ENCODE results near the gene C17orf67. TPM values are rescaled to one million over a fixed set of nuclear protein-coding genes. Genes with fewer than 3 reads are reported as not detected.

C17orf67 gene
- total and polyA plus RNA-seq, 2 of the 13 experiments (the other 11 are each of a cell fraction or from before 2014, with no cell fraction given), result 0.41 to 0.86 TPM

GRCh38 chr17:56779898-56780777, 53.6 kb downstream of the C17orf67 start (continued):
- no peak for TF ChIP-seq ZNF75D (CRISPR knock-in tag; IDR thresholded peaks at IDR 0.05; ENCODE audit: borderline replicate concordance)
- no peak; the same call in 1 of the 2 replicates for TF ChIP-seq ZNF512B (CRISPR knock-in tag; IDR thresholded peaks at IDR 0.05; ENCODE audit: borderline replicate concordance)
- TF ChIP-seq ZBTB38 (CRISPR knock-in tag; IDR thresholded peaks at IDR 0.05), result 0 out of 2 replicates have a peak, but pooled peaks have one; percentile 45
- TF ChIP-seq ZNF318 (CRISPR knock-in tag; IDR thresholded peaks at IDR 0.05), result no peak
- TF ChIP-seq, protein P1, sequence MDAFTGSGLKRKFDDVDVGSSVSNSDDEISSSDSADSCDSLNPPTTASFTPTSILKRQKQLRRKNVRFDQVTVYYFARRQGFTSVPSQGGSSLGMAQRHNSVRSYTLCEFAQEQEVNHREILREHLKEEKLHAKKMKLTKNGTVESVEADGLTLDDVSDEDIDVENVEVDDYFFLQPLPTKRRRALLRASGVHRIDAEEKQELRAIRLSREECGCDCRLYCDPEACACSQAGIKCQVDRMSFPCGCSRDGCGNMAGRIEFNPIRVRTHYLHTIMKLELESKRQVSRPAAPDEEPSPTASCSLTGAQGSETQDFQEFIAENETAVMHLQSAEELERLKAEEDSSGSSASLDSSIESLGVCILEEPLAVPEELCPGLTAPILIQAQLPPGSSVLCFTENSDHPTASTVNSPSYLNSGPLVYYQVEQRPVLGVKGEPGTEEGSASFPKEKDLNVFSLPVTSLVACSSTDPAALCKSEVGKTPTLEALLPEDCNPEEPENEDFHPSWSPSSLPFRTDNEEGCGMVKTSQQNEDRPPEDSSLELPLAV (CRISPR knock-in tag; conservative IDR thresholded peaks at IDR 0.05; ENCODE audit: low read depth), result no peak
- no peak for TF ChIP-seq EZH2 (conservative IDR thresholded peaks at IDR 0.05; ENCODE audit: low read depth, low read length)
- TF ChIP-seq, protein P2, sequence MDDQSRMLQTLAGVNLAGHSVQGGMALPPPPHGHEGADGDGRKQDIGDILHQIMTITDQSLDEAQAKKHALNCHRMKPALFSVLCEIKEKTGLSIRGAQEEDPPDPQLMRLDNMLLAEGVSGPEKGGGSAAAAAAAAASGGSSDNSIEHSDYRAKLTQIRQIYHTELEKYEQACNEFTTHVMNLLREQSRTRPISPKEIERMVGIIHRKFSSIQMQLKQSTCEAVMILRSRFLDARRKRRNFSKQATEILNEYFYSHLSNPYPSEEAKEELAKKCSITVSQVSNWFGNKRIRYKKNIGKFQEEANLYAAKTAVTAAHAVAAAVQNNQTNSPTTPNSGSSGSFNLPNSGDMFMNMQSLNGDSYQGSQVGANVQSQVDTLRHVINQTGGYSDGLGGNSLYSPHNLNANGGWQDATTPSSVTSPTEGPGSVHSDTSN (CRISPR knock-in tag; IDR thresholded peaks at IDR 0.05; ENCODE audit: borderline replicate concordance), result no peak
- TF ChIP-seq SUZ12 (IDR thresholded peaks at IDR 0.05; ENCODE audit: low read depth, low read length), result no peak
- no peak for TF ChIP-seq ZNF558 (CRISPR knock-in tag; IDR thresholded peaks at IDR 0.05; ENCODE audit: borderline replicate concordance)
- 0 out of 2 replicates have a peak, but pooled peaks have one; percentile 50 for TF ChIP-seq RFXANK (CRISPR knock-in tag; IDR thresholded peaks at IDR 0.05)
- TF ChIP-seq BRD4 (CRISPR knock-in tag; IDR thresholded peaks at IDR 0.05), result no peak
- 0 out of 2 replicates have a peak, but pooled peaks have one; percentile 33 for TF ChIP-seq ZNF253 (CRISPR knock-in tag; IDR thresholded peaks at IDR 0.05; ENCODE audit: borderline replicate concordance)
- TF ChIP-seq ZNF530 (CRISPR knock-in tag; IDR thresholded peaks at IDR 0.05; ENCODE audit: low read depth), result no peak
- no peak for TF ChIP-seq HDAC6 (IDR thresholded peaks at IDR 0.05; ENCODE audit: low read depth, low read length)
